HG02840 (cell line): Measurements from ENCODE around the gene VOPP1.
A peak's percentile ranks its signal among the peaks of the same experiment; 100 is the strongest.
"Not testable (repeated sequence)": the region's sequence is repeated elsewhere in the genome, so short reads cannot be mapped to it uniquely, and the experiment has no call there.

Experiments
- ATAC-seq: cut with Tn5 transposase; IDR thresholded peaks from one replicate; pipeline ENCODE4 v1.9.1; 2021; ENCODE audit warnings: mild to moderate bottlenecking, moderate library complexity, moderate number of reproducible peaks; ENCODE audit not compliant: unreplicated experiment, low FRiP score

The VOPP1 gene

GRCh38 chr7:55515569-55516279 lies 56.6 kb downstream of the VOPP1 start:
- no peak for ATAC-seq

GRCh38 chr7:55514546-55515265 lies 57.6 kb downstream of the VOPP1 start:
- ATAC-seq, result no peak

- ATAC-seq, result no peak
Observed at GRCh38 chr7:55513868-55514267, 58.4 kb downstream of the VOPP1 start.

GRCh38 chr7:55512635-55513191 lies 59.6 kb downstream of the VOPP1 start:
- ATAC-seq, result no peak

- ATAC-seq, result no peak
Observed at GRCh38 chr7:55510621-55511020, 61.7 kb downstream of the VOPP1 start.

- not testable (repeated sequence) for ATAC-seq
Observed at GRCh38 chr7:55510206-55510605, 62.1 kb downstream of the VOPP1 start.

- ATAC-seq, result no peak
Observed at GRCh38 chr7:55509322-55509721, 63.0 kb downstream of the VOPP1 start.

- peak; percentile 58 for ATAC-seq
Observed at GRCh38 chr7:55508221-55509011, 63.9 kb downstream of the VOPP1 start.

- no peak for ATAC-seq
Observed at GRCh38 chr7:55507743-55508142, 64.6 kb downstream of the VOPP1 start.

- ATAC-seq, result no peak
Observed at GRCh38 chr7:55504967-55505658, 67.2 kb downstream of the VOPP1 start.

- no peak for ATAC-seq
Observed at GRCh38 chr7:55504093-55504859, 68.0 kb downstream of the VOPP1 start.

- ATAC-seq, result no peak
Observed at GRCh38 chr7:55502858-55503440, 69.4 kb downstream of the VOPP1 start.

- no peak for ATAC-seq
Observed at GRCh38 chr7:55502124-55502857, 70.0 kb downstream of the VOPP1 start.

- no peak for ATAC-seq
Observed at GRCh38 chr7:55501611-55502010, 70.7 kb downstream of the VOPP1 start.

- ATAC-seq, result no peak
Observed at GRCh38 chr7:55500117-55500756, 72.1 kb downstream of the VOPP1 start.

GRCh38 chr7:55499591-55499990 lies 72.7 kb downstream of the VOPP1 start:
- ATAC-seq, result no peak

- no peak for ATAC-seq
Observed at GRCh38 chr7:55498770-55499169, 73.5 kb downstream of the VOPP1 start.

- no peak for ATAC-seq
Observed at GRCh38 chr7:55498142-55498541, 74.2 kb downstream of the VOPP1 start.
